ENCODE data around the gene PTPN3.
"Not testable (repeated sequence)": the region's sequence is repeated elsewhere in the genome, so short reads cannot be mapped to it uniquely, and the experiment has no call there.

The PTPN3 gene

GRCh38 chr9:109385499-109385898 lies 112.6 kb downstream of the PTPN3 start:
- DNase-seq, result no peak

- DNase-seq, result no peak
Observed at GRCh38 chr9:109383947-109384346, 114.2 kb downstream of the PTPN3 start.

GRCh38 chr9:109383356-109383755 lies 114.8 kb downstream of the PTPN3 start:
- no peak for DNase-seq

GRCh38 chr9:109382585-109382984 lies 115.5 kb downstream of the PTPN3 start:
- no peak for DNase-seq

- no peak for DNase-seq
Observed at GRCh38 chr9:109382182-109382581, 115.9 kb downstream of the PTPN3 start.

- no peak for DNase-seq
Observed at GRCh38 chr9:109381011-109381729, 116.9 kb downstream of the PTPN3 start.

- no peak for DNase-seq
Observed at GRCh38 chr9:109379513-109379912, 118.6 kb downstream of the PTPN3 start.

- DNase-seq, result no peak
Observed at GRCh38 chr9:109378316-109378715, 119.8 kb downstream of the PTPN3 start.

- DNase-seq, result no peak
Observed at GRCh38 chr9:109372246-109372645, 125.9 kb downstream of the PTPN3 start.

GRCh38 chr9:109371374-109371773 lies 126.7 kb downstream of the PTPN3 start:
- no peak for DNase-seq

GRCh38 chr9:109369285-109369684 lies 128.8 kb downstream of the PTPN3 start:
- no peak for DNase-seq

- no peak for DNase-seq
Observed at GRCh38 chr9:109360771-109361170, 137.3 kb downstream of the PTPN3 start.

GRCh38 chr9:109358968-109359603 lies 139.0 kb downstream of the PTPN3 start:
- not testable (repeated sequence) for DNase-seq

- no peak for DNase-seq
Observed at GRCh38 chr9:109355564-109356297, 142.4 kb downstream of the PTPN3 start.

GRCh38 chr9:109354190-109354589 lies 143.9 kb downstream of the PTPN3 start:
- no peak for DNase-seq

GRCh38 chr9:109351032-109351431 lies 147.1 kb downstream of the PTPN3 start:
- DNase-seq, result no peak

GRCh38 chr9:109349421-109349846 lies 148.7 kb downstream of the PTPN3 start:
- DNase-seq, result peak; percentile 16

GRCh38 chr9:109346904-109347303 lies 151.2 kb downstream of the PTPN3 start:
- no peak for DNase-seq

- DNase-seq, result no peak
Observed at GRCh38 chr9:109344866-109345265, 153.2 kb downstream of the PTPN3 start.

- DNase-seq, result no peak
Observed at GRCh38 chr9:109342878-109343277, 155.2 kb downstream of the PTPN3 start.

GRCh38 chr9:109341561-109341960 lies 156.5 kb downstream of the PTPN3 start:
- no peak for DNase-seq

- not testable (repeated sequence) for DNase-seq
Observed at GRCh38 chr9:109340979-109341378, 157.1 kb downstream of the PTPN3 start.

- no peak for DNase-seq
Observed at GRCh38 chr9:109336409-109336808, 161.7 kb downstream of the PTPN3 start.

GRCh38 chr9:109335929-109336328 lies 162.2 kb downstream of the PTPN3 start:
- no peak for DNase-seq

All from NCI-H1436 (cell line).